Activated CD8-positive, alpha-beta memory T cell treated with anti-CD3 and anti-CD28 coated beads, Interleukin-2, amount 10 ng/mL, durations not matched to agents 7 days and 5 days (primary cell): ENCODE measurements around the gene APOF. TPM values are rescaled to one million over a fixed set of nuclear protein-coding genes. Genes with fewer than 3 reads are reported as not detected.
A peak's percentile ranks its signal among the peaks of the same experiment; 100 is the strongest.
"Not testable (repeated sequence)": the region's sequence is repeated elsewhere in the genome, so short reads cannot be mapped to it uniquely, and the experiment has no call there.

Experiments
- ATAC-seq: fragments of 150-1000 bp; cut with Tn5 transposase; one replicate; pipeline ENCODE4 v1.10.0; 2021; ENCODE audit warnings: moderate library complexity
- CTCF ChIA-PET: fragments of 350-600 bp; sonication (Branson Sonifier 250); formaldehyde crosslinking; loops from one replicate; lab custom pipeline; 2021; ENCODE audit warnings: antibody characterized with exemption; lab: Charles Lee
- DNase-seq: peaks from one replicate; pipeline ENCODE4 v3.0.0-alpha.2; 2020
- H3K27ac Mint-ChIP-seq: one replicate; pipeline ENCODE4 v1.8.0; 2021; ENCODE audit warnings: mild to moderate bottlenecking, mixed read lengths
- H3K27me3 Mint-ChIP-seq: one replicate; pipeline ENCODE4 v1.8.0; 2021; ENCODE audit warnings: mixed read lengths
- H3K36me3 Mint-ChIP-seq: one replicate; pipeline ENCODE4 v1.8.0; 2021; ENCODE audit warnings: mild to moderate bottlenecking, mixed read lengths
- H3K4me1 Mint-ChIP-seq: one replicate; pipeline ENCODE4 v1.8.0; 2021; ENCODE audit warnings: mixed read lengths
- H3K4me3 Mint-ChIP-seq: one replicate; pipeline ENCODE4 v1.8.0; 2021; ENCODE audit warnings: mild to moderate bottlenecking, moderate library complexity, mixed read lengths
- H3K9me3 Mint-ChIP-seq: one replicate; pipeline ENCODE4 v1.8.0; 2022; ENCODE audit warnings: low read depth, mixed read lengths
- total RNA-seq, 2 experiments: library from RNA; stranded (reverse); gene quantifications; one replicate each; pipeline ENCODE4 v1.2.3, GENCODE V29; 2021

APOF gene, protein sequence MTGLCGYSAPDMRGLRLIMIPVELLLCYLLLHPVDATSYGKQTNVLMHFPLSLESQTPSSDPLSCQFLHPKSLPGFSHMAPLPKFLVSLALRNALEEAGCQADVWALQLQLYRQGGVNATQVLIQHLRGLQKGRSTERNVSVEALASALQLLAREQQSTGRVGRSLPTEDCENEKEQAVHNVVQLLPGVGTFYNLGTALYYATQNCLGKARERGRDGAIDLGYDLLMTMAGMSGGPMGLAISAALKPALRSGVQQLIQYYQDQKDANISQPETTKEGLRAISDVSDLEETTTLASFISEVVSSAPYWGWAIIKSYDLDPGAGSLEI
- not detected for total RNA-seq

DNA sequence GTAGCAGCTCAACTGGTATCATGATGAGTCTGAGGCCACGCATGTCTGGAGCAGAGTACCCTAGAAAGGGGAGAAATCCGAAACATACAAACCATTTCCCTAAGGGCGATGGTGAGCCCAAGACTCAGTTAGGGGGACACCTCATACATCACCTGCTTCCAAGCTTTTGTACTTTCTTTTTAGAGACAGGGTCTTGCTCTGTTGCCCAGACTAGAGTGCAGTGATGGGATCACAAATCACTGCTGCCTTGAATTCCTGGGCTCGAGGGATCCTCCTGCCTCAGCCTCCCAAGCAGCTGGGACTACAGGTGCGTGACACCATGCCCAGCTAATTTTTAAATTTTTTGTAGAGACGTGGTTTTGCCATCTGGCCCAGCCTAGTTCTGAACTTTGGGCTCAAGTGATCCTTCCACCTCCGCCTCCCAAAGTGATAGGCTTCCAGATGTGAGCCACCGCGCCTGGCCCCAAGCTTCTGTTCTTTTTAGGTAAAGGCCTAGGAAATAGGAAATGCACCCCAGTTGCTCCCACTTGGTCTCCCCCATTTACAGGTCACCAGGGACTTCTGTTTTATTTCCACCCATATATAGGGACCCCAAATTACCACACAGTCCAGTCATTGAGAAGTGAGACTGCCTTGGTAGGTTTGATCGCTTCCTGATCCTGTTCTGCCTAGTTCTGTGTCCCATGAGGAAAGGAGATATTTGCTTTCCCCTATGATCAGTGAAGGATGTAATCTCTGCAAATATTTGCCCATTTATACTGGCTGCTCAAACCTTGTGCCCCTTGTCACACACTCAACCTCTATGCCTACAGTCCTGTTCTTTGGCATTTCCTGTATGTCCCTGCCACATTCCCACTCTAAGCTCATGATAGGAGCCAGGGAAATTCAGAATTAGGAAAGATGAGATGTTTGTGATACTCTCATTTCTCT, at the start of gene APOF:
Gene APOF, minus strand, starts transcription at position 728 of the 930 bp plus-strand sequence. Its CDS starts 112 bp downstream, at position 616.
- H3K9me3 Mint-ChIP-seq: no peaks in the 10 kb centered on the region
- H3K36me3 Mint-ChIP-seq: peaks cover 13% of the 10 kb centered on the region
- peaks cover 18% of the 10 kb centered on the region for H3K4me1 Mint-ChIP-seq
- H3K27ac Mint-ChIP-seq: peak within 1 kb of the TSS; percentile 54
- H3K4me3 Mint-ChIP-seq: peak within 1 kb of the TSS; percentile 93
- CTCF ChIA-PET: interaction anchor here (1.0 to 4.6 kb wide), 4 partner anchors 29 to 244 kb away, joined by 4 to 21 read pairs (median 7); partner anchors contain the start of genes PAN2, SMARCC2 and ZC3H10
- H3K27me3 Mint-ChIP-seq: no peaks in the 10 kb centered on the region
- ATAC-seq (no peak), DNase-seq (no peak)

DNA sequence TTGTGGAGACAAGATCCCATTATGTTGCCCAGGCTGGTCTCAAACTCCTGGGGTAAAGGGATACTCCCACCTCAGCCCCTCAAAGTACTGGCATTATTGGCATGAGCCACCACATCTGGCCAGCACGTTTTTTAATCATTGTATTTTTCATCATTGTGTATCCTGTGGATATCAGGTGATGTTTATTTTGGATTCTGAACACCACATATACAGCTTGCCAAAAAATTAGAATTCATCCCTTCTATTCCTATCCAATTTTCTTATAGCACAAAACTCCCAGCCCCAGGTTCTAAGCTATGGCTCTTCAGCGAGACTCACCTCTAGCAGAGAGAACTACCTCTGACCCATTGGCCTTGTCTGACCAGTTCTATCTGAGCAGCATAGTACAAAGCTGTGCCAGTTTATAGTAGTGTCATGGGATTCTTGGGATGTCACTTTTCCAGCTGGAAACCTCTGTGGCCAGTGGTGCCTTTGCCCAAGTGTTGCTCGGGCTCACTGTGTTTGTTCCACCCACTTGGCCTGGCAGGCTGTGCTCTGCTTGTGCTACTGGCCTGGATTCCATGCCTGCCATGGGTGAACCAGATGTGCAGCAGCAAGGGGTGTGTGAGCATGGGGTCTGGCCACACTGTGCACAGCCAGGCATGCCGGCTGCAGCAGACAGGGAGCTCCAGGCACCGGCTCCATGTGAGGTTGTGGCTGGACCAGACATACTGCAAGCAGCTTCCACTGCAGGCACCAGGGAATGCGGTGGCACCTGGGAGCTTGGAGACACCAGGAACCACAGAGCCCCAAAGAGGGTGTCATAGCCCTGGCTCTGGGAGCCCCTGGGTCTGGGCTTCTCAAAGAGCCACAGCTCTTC, 49.4 kb upstream of the APOF start:
- CTCF ChIA-PET: interaction anchor here (0.5 to 0.8 kb wide), 2 partner anchors 52 to 896 kb away, joined by 3 read pairs; partner anchors contain the start of gene STAT2
- Mint-ChIP-seq H3K27ac (no peak overlapping the region), H3K4me3 (no peak overlapping the region), H3K36me3 (peaks cover 11% of the 10 kb centered on the region), H3K4me1 (no peaks in the 10 kb centered on the region), H3K9me3 (no peaks in the 10 kb centered on the region), H3K27me3 (no peaks in the 10 kb centered on the region)
- DNase-seq (no peak), ATAC-seq (peak; percentile 12)

DNA sequence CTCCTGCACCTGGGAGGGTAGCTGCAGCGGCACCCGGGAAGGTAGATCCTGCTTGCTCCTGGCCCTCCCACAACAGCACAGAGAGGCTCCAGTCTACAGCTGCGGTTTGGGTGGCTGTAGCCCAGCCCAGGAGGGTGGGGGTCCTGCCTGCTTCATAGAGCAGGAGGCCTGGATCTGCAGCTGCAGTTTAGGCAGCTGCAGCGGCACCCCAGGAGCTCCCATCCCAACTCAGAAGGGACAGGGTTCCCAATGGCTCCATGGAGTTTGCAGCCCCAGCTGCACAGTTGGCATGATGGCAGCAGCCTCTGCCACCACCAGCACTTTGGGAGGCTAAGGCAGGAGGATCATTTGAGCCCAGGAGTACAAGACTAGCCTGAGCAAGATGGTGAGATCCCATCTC, 48.1 kb upstream of the APOF start:
- CTCF ChIA-PET: interaction anchor here (0.7 kb wide), 1 partner anchor 160 kb away, joined by 3 read pairs; no protein-coding TSS in a partner anchor
- H3K27me3 Mint-ChIP-seq: no peaks in the 10 kb centered on the region
- H3K27ac Mint-ChIP-seq: no peak overlapping the region
- no peaks in the 10 kb centered on the region for H3K9me3 Mint-ChIP-seq
- no peak overlapping the region for H3K4me3 Mint-ChIP-seq
- ATAC-seq: no peak
- peaks cover 3% of the 10 kb centered on the region for H3K36me3 Mint-ChIP-seq
- H3K4me1 Mint-ChIP-seq: no peaks in the 10 kb centered on the region
- no peak for DNase-seq

DNA sequence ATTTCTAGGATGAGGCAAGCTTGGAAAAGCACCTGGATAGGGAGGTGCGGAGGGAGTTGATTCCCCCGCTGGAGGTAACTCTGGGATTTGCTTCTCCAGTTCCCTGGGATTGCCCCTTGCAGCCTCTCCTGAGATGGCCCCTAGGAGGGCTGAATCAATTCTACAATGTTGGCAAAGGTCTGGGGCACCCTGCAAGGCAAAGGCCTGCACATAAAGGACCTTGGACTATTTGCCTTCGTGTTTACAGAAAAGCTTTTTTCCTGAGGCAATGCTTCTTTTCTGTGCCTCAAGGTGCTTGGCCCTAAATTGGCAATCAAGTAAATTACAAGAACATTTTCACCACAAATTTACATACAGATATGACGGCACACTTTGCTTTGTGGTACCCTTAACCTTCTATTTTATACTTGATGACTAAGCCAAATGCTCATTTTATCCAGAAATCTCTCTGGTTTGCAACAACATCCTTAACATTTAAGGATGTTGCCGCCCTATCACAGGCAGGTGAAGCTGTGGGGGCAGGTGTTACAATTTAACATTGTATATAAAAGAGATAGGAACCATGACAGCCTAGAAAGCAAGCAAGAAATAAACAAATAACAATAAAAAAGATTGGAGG, 46.3 kb upstream of the APOF start:
- DNase-seq (no peak), ATAC-seq (no peak)
- no peaks in the 10 kb centered on the region for H3K36me3 Mint-ChIP-seq
- no peaks in the 10 kb centered on the region for H3K9me3 Mint-ChIP-seq
- no peaks in the 10 kb centered on the region for H3K4me1 Mint-ChIP-seq
- H3K27ac Mint-ChIP-seq: no peak overlapping the region
- no peak overlapping the region for H3K4me3 Mint-ChIP-seq
- H3K27me3 Mint-ChIP-seq: no peaks in the 10 kb centered on the region
- CTCF ChIA-PET: no interaction called here

DNA sequence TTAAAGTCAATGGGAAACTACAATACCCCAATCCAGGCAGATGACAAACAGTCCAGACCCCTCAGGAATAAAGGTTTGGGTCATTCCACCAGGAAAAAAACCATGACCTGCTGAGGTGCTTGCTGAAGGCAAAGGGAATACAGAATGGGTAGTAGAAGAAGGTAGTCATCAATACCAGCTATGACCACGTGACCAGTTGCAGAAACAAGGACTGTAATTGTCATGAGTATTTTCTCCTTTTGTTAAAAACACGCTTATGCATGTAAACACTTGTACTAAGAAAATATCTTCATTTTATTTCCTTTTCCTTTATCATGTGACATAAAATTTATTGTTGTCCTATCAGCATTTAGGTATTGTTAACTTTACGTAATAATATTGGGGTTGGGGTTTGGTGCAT, 41.6 kb upstream of the APOF start:
- H3K27ac Mint-ChIP-seq, CTCF ChIA-PET, DNase-seq, H3K27me3 Mint-ChIP-seq, ATAC-seq, H3K9me3 Mint-ChIP-seq, H3K4me1 Mint-ChIP-seq, H3K4me3 Mint-ChIP-seq, H3K36me3 Mint-ChIP-seq: not testable (repeated sequence)

DNA sequence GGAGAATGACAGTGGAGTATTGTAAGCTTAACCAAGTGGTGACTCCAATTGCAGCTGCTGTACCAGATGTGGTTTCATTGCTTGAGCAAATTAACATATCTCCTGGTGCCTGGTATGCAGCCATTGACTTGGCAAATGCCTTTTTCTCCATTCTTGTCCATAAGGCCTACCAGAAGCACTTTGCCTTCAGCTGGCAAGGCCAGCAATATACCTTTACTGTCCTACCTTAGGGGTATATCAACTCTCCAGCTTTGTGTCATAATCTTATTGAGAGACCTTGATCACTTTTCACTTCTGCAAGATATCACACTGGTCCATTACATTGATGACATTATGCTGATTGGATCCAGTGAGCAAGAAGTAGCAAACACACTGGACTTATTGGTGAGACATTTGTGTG, 39.0 kb upstream of the APOF start:
- H3K27me3 Mint-ChIP-seq, H3K4me3 Mint-ChIP-seq, CTCF ChIA-PET, H3K36me3 Mint-ChIP-seq, ATAC-seq, H3K27ac Mint-ChIP-seq, H3K4me1 Mint-ChIP-seq, DNase-seq, H3K9me3 Mint-ChIP-seq: not testable (repeated sequence)

DNA sequence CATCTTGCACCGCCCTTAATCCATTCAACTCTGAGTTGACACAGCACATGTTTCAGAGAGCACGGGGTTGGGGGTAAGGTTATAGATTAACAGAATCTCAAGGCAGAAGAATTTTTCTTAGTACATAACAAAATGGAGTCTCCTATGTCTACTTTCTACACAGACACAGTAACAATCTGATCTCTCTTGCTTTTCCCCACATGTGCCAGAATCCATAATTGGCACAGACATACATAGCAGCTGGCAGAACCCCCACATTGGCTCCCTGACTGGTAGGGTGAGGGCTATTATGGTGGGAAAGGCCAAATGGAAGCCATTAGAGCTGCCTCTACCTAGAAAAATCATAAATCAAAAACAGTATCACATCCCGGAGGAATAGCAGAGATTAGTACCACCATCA, 38.5 kb upstream of the APOF start:
- DNase-seq, H3K9me3 Mint-ChIP-seq, H3K27me3 Mint-ChIP-seq, H3K4me3 Mint-ChIP-seq, CTCF ChIA-PET, H3K36me3 Mint-ChIP-seq, H3K4me1 Mint-ChIP-seq, H3K27ac Mint-ChIP-seq, ATAC-seq: not testable (repeated sequence)

DNA sequence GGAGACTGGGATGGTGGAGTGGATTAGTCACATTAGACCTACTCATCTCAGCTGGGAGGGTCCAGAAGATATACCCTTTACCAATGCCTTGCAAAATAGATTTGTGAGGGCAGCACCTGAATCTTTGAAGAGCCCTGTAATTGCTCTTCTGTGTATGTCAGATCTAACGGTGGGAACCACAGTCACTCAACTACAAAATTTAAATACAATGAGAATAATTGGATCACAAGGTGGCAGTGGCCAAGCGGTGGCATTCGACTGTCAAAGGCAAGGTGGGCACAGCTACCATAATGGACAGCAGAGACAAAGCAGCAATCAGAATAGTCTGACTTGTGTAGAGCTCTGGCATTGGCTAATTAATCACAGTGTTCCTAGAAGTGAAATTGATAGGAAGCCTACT, 36.8 kb upstream of the APOF start:
- ATAC-seq, DNase-seq, H3K4me3 Mint-ChIP-seq, H3K9me3 Mint-ChIP-seq, H3K27ac Mint-ChIP-seq, CTCF ChIA-PET, H3K4me1 Mint-ChIP-seq, H3K36me3 Mint-ChIP-seq, H3K27me3 Mint-ChIP-seq: not testable (repeated sequence)

DNA sequence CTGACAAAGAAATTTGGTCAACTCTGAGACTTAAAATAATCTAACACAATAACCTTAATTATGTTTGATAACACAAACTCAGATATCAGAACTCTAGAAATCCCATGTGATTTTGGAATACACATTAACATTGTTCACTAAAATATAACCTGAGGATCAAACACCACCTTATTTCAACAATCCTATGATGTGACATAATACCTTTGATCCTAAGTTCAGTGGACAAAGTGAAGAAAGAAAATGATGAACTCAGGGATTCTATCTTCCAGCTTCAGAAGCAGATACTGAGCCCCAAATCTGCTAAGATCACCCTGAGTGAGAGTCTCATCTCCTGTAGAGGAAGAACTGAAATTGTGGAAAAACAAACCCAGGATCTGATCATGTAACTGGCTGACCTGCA, 35.7 kb upstream of the APOF start:
- Mint-ChIP-seq H3K4me1 (no peaks in the 10 kb centered on the region), H3K9me3 (no peaks in the 10 kb centered on the region)
- CTCF ChIA-PET: interaction anchor here (1.0 kb wide), 1 partner anchor 66 kb away, joined by 3 read pairs; no protein-coding TSS in a partner anchor

DNA sequence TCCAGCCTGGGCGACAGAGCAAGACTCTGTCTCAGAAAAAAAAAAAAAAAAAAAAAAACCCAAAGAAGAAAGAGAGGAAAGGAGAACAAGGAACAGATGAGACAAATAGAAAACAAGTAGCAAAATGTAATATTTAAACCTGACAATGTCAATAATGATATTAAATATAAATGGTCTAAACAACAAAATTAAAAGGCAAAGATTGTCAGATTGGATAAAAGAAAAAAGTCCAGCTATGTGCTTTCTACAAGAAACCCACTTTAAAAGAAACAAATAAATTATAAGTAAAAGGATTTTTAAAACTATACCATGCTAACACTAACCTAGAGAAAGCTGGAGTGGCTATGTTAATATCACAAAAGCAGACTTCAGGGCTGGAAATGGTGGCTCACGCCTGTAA, 29.7 kb upstream of the APOF start:
- Mint-ChIP-seq H3K4me3 (no peak overlapping the region), H3K27ac (no peak overlapping the region), H3K27me3 (no peaks in the 10 kb centered on the region), H3K36me3 (peaks cover 1% of the 10 kb centered on the region), H3K4me1 (no peaks in the 10 kb centered on the region), H3K9me3 (no peaks in the 10 kb centered on the region)
- CTCF ChIA-PET: interaction anchor here (0.6 to 2.5 kb wide), 5 partner anchors 9 to 1142 kb away, joined by 3 to 7 read pairs (median 3); no protein-coding TSS in a partner anchor
- ATAC-seq (no peak), DNase-seq (no peak)

More for the DNA sequence above, 35.7 kb upstream of the APOF start:
- H3K36me3 Mint-ChIP-seq: peaks cover 2% of the 10 kb centered on the region
- ATAC-seq: no peak
- no peak for DNase-seq
- no peaks in the 10 kb centered on the region for H3K27me3 Mint-ChIP-seq
- no peak overlapping the region for H3K27ac Mint-ChIP-seq
- H3K4me3 Mint-ChIP-seq: no peak overlapping the region

DNA sequence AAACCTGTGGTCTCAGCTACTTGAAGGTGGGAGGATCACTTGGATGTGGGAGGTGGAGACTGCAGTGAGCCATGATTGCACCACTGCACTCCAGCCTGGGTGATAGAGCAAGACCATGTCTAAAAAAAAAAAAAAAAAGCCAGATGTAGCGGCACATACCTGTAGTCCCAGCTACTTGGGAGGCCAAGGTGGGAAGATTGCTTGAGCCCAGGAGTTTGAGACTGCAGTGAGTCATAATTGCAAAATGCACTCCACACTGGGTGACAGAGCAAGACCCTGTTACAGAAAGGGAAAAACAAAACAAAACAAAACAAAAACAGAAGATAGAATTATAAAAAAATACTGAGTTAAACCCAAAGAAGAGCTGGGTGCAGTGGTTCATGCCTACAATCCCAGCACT, 29.1 kb upstream of the APOF start:
- H3K4me3 Mint-ChIP-seq: no peak overlapping the region
- ATAC-seq (no peak), DNase-seq (peak; percentile 5)
- H3K36me3 Mint-ChIP-seq: peaks cover 1% of the 10 kb centered on the region
- H3K9me3 Mint-ChIP-seq: no peaks in the 10 kb centered on the region
- H3K27me3 Mint-ChIP-seq: no peaks in the 10 kb centered on the region
- CTCF ChIA-PET: interaction anchor here (0.8 to 2.5 kb wide), 3 partner anchors 8 to 73 kb away, joined by 3 to 7 read pairs (median 3); no protein-coding TSS in a partner anchor
- H3K4me1 Mint-ChIP-seq: no peaks in the 10 kb centered on the region
- H3K27ac Mint-ChIP-seq: no peak overlapping the region

DNA sequence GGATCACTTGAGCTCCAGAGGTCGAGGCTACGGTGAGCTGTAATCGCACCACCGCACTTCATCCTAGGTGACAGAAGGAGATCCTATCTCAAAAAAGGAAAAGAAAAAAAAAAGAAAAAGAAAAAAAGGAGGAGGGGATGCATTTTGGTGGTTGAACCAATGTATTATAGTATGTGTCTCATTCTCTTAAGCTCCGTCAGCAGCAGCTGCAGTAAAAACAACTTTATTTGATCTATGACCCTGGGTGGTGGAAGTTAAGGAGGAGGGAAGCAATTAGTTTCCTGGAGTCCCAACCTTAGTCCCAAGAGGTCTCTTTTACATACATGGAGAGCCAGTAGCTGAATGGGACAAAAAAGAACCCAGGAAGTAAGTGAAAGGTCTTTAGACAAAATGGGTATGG, 26.8 kb upstream of the APOF start:
- CTCF ChIA-PET: interaction anchor here (1.2 kb wide), 1 partner anchor 59 kb away, joined by 3 read pairs; the partner anchor contains the start of gene TIMELESS
- Mint-ChIP-seq H3K27ac (no peak overlapping the region), H3K4me3 (no peak overlapping the region), H3K36me3 (peaks cover 1% of the 10 kb centered on the region), H3K27me3 (no peaks in the 10 kb centered on the region), H3K4me1 (no peaks in the 10 kb centered on the region), H3K9me3 (no peaks in the 10 kb centered on the region)
- DNase-seq (no peak), ATAC-seq (no peak)
